GM23248 (cell line): ENCODE results near the gene PLEKHG3. TPM values are rescaled to one million over a fixed set of nuclear protein-coding genes. Genes with fewer than 3 reads are reported as not detected.

ENCODE experiments used
- DNase-seq: peaks from one replicate; pipeline ENCODE4 v3.0.0-alpha.2; 2015
- H2AFZ ChIP-seq: fragments of 200-600 bp; sonication (generic); 2 replicates; pipeline ENCODE4 v1.6.1; 2016; ENCODE audit warnings: antibody characterized with exemption
- H3F3A ChIP-seq: fragments of 200-600 bp; sonication (generic); 2 replicates; pipeline ENCODE4 v1.6.1; 2016; ENCODE audit warnings: mild to moderate bottlenecking, antibody characterized with exemption, mixed run types; ENCODE audit not compliant: insufficient read depth
- H3K27ac ChIP-seq: fragments of 200-600 bp; sonication (generic); 2 replicates; pipeline ENCODE4 v1.5.1; 2016; ENCODE audit warnings: mild to moderate bottlenecking
- H3K27me3 ChIP-seq: fragments of 200-600 bp; sonication (generic); replicated peaks from 2 replicates; pipeline ENCODE4 v1.6.1; 2016; ENCODE audit warnings: mild to moderate bottlenecking; ENCODE audit not compliant: insufficient read depth
- H3K36me3 ChIP-seq: fragments of 200-600 bp; sonication (generic); 2 replicates; pipeline ENCODE4 v1.6.1; 2016; ENCODE audit warnings: low read depth, mild to moderate bottlenecking
- H3K4me1 ChIP-seq: fragments of 200-600 bp; sonication (generic); 2 replicates; pipeline ENCODE4 v1.6.1; 2016; ENCODE audit warnings: mild to moderate bottlenecking; ENCODE audit not compliant: insufficient read depth
- H3K4me2 ChIP-seq: fragments of 200-600 bp; sonication (generic); one replicate; pipeline ENCODE4 v1.6.1; 2016; ENCODE audit warnings: mild to moderate bottlenecking; ENCODE audit not compliant: unreplicated experiment
- H3K4me3 ChIP-seq: fragments of 200-600 bp; sonication (generic); 2 replicates; pipeline ENCODE4 v1.5.1; 2016; ENCODE audit warnings: mild to moderate bottlenecking
- H3K79me2 ChIP-seq: fragments of 200-600 bp; sonication (generic); 2 replicates; pipeline ENCODE4 v1.6.1; 2016; ENCODE audit warnings: mild to moderate bottlenecking; ENCODE audit not compliant: insufficient read depth
- H3K9ac ChIP-seq: fragments of 200-600 bp; sonication (generic); 2 replicates; pipeline ENCODE4 v1.6.1; 2016; ENCODE audit warnings: mild to moderate bottlenecking
- H3K9me2 ChIP-seq: fragments of 200-600 bp; sonication (generic); 2 replicates; pipeline ENCODE4 v1.6.1; 2016; ENCODE audit warnings: mixed run types, mild to moderate bottlenecking, moderate library complexity; ENCODE audit not compliant: insufficient read depth
- H3K9me3 ChIP-seq: fragments of 200-600 bp; sonication (generic); one replicate; pipeline ENCODE4 v1.6.1; 2017; ENCODE audit warnings: low read depth
- H4K20me1 ChIP-seq: fragments of 200-600 bp; sonication (generic); 2 replicates; pipeline ENCODE4 v1.6.0; 2016; ENCODE audit not compliant: insufficient read depth
- EZH2 ChIP-seq: fragments of 200-600 bp; sonication (generic); IDR thresholded peaks from 2 replicates; pipeline ENCODE4 v1.6.1; 2018; ENCODE audit warnings: antibody characterized with exemption, mild to moderate bottlenecking; ENCODE audit not compliant: insufficient read depth, poor library complexity, severe bottlenecking
- EZH2phosphoT487 ChIP-seq: fragments of 200-600 bp; sonication (generic); IDR thresholded peaks from 2 replicates; pipeline ENCODE4 v1.6.1; 2018; ENCODE audit warnings: antibody characterized with exemption, moderate library complexity, mild to moderate bottlenecking, low read depth; ENCODE audit not compliant: insufficient read depth
- WGBS, 2 experiments: methylation state at CpG; one replicate each; pipeline ENCODE4 v1.1.6; 2015 to 2017; ENCODE audit warnings: low lambda C conversion rate in 2 of 2, low coverage in 1 of 2; ENCODE audit errors: missing lambda C conversion rate in 2 of 2; 5-methylcytosine and 5-hydroxymethylcytosine counted together
- in situ Hi-C: fragments of 300-500 bp; cut with MboI; formaldehyde crosslinking; loops from 2 replicates; pipeline ENCODE4 v1.15.0; 2020
- polyA plus RNA-seq: library from polyadenylated mRNA; unstranded; fragments of >200 nt; fragmentation: Nextera tagmentation; extraction: Ambion mirVana; gene quantifications from 2 replicates; pipeline ENCODE4 v1.2.1, GENCODE V29; 2016
- total RNA-seq: library from RNA; depleted of rRNA; stranded (reverse); fragments of >200 nt; shearing (Covaris generic); gene quantifications from 2 replicates; pipeline ENCODE4 v1.2.3, GENCODE V29; 2014

PLEKHG3 gene
- total and polyA plus RNA-seq, 2 experiments from 2014 or later = 2.1 to 6.9 TPM

- peak; percentile 52 for DNase-seq
- H3K4me1 ChIP-seq = peaks cover 38% of the 10 kb centered on the region
- in situ Hi-C loops = no loop called here
Measured at GRCh38 chr14:64760146-64760755, 56.0 kb downstream of the PLEKHG3 start.

DNA sequence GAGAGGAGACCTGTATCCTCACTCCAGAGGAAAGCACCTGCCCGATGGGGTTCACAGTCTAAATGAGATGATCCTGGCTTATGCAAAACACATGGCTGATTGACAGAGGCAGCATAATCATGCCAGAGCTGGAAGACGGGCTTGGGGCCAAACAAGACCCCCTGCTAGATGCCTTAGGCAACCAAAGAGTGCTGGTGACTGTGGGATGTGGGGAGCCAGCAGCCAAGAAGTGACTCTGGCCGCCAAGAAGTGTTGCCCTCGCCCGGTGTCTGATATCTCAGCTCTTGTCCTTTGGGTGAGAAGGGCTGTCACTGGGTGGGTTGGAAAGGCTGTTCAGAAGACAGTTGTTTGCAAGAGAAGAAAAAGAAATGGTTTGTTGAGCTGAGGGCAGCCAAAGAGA is 56.7 kb downstream of the PLEKHG3 start:
- Histone ChIP-seq H3K9me2 (no peaks in the 10 kb centered on the region), H3K27me3 (no peaks in the 10 kb centered on the region), H4K20me1 (no peaks in the 10 kb centered on the region), H2AFZ (no peak overlapping the region), H3K4me1 (peaks cover 38% of the 10 kb centered on the region), H3K79me2 (no peaks in the 10 kb centered on the region), H3K9me3 (no peaks in the 10 kb centered on the region), H3K4me2 (no peak overlapping the region), H3K27ac (no peak overlapping the region), H3K9ac (no peak overlapping the region), H3F3A (peaks cover 23% of the 10 kb centered on the region), H3K36me3 (no peaks in the 10 kb centered on the region), H3K4me3 (no peak overlapping the region)
- DNase-seq = no peak
- WGBS, 2 experiments = 60 to 63% methylated on average over 5 of the region's 5 CpGs
- TF ChIP-seq EZH2 = no peak
- no peak for TF ChIP-seq EZH2phosphoT487
- in situ Hi-C loops = no loop called here

More at GRCh38 chr14:64760146-64760755, 56.0 kb downstream of the PLEKHG3 start:
- no peak overlapping the region for H2AFZ ChIP-seq
- H3K4me2 ChIP-seq = no peak overlapping the region
- H3K27me3 ChIP-seq = no peaks in the 10 kb centered on the region
- H3K27ac ChIP-seq = no peak overlapping the region
- 61 to 63% methylated on average over 8 of the region's 8 CpGs for WGBS, 2 experiments
- H3K36me3 ChIP-seq = no peaks in the 10 kb centered on the region
- H3K9me3 ChIP-seq = no peaks in the 10 kb centered on the region
- H3K79me2 ChIP-seq = no peaks in the 10 kb centered on the region
- TF ChIP-seq EZH2 (no peak), EZH2phosphoT487 (no peak)
- H3K9ac ChIP-seq = no peak overlapping the region
- no peak overlapping the region for H3K4me3 ChIP-seq
- H4K20me1 ChIP-seq = no peaks in the 10 kb centered on the region
- peaks cover 23% of the 10 kb centered on the region for H3F3A ChIP-seq
- H3K9me2 ChIP-seq = no peaks in the 10 kb centered on the region

DNA sequence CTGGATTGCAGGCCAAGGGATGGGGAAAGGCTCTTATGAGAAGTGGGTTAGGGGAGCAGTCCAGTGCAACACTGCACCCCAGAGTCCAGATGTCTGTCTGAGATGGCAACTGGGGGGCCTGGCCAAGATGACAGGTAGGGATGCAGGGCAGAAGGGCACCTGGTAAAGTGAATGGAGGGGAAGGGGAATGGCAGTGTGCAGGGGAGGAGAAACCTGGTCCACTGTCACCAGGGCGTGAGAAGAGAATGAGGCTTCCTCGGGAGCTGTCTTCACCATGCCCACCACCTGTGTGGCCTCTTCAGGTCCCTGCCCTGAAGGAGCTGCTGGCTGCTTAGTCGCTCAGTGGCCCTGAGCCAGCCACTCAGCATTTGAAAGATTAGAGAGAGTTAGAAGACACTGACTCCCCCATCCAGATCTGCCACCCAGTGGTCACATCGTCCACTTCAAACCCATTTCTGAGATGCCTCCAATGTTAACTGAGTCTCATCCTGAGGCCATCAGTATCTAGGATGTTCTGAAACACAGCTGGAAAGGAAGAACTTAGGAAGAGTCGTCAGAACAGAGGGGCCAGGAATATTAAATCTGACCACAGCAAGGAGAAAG is 57.3 kb downstream of the PLEKHG3 start:
- H3K79me2 ChIP-seq = no peaks in the 10 kb centered on the region
- WGBS, 2 experiments = 25 to 28% methylated on average over 5 of the region's 5 CpGs
- H4K20me1 ChIP-seq = no peaks in the 10 kb centered on the region
- peak; percentile 43 for DNase-seq
- H3K36me3 ChIP-seq = no peaks in the 10 kb centered on the region
- H3K4me1 ChIP-seq = peaks cover 38% of the 10 kb centered on the region
- in situ Hi-C loops = no loop called here
- peaks cover 23% of the 10 kb centered on the region for H3F3A ChIP-seq
- H3K9ac ChIP-seq = peak overlapping the region; percentile 45
- H3K4me3 ChIP-seq = no peak overlapping the region
- H3K4me2 ChIP-seq = peak overlapping the region; percentile 80
- H3K9me2 ChIP-seq = no peaks in the 10 kb centered on the region
- no peak for TF ChIP-seq EZH2
- TF ChIP-seq EZH2phosphoT487 = no peak
- H3K27me3 ChIP-seq = no peaks in the 10 kb centered on the region
- no peak overlapping the region; the same call in 1 of the 2 replicates for H2AFZ ChIP-seq
- H3K27ac ChIP-seq = peak overlapping the region; percentile 9; the same call in 1 of the 2 replicates
- no peaks in the 10 kb centered on the region for H3K9me3 ChIP-seq

GRCh38 chr14:64762044-64763034 is 58.1 kb downstream of the PLEKHG3 start:
- Histone ChIP-seq H3K27ac (peak overlapping the region; percentile 9; the same call in 1 of the 2 replicates), H3K9me2 (no peaks in the 10 kb centered on the region), H3K4me3 (0 out of 2 replicates have a peak overlapping the region, but pooled peaks have one; percentile 6), H4K20me1 (no peaks in the 10 kb centered on the region), H3F3A (peaks cover 23% of the 10 kb centered on the region), H3K9ac (peak overlapping the region; percentile 45), H3K9me3 (no peaks in the 10 kb centered on the region), H3K4me1 (peaks cover 38% of the 10 kb centered on the region), H3K27me3 (no peaks in the 10 kb centered on the region), H3K4me2 (peak overlapping the region; percentile 80), H2AFZ (peak overlapping the region; percentile 17; the same call in 1 of the 2 replicates), H3K79me2 (no peaks in the 10 kb centered on the region), H3K36me3 (no peaks in the 10 kb centered on the region)
- in situ Hi-C loops = no loop called here
- 23 to 24% methylated on average over 19 of the region's 19 CpGs for WGBS, 2 experiments
- TF ChIP-seq EZH2 (no peak), EZH2phosphoT487 (no peak)
- peak; percentile 86 for DNase-seq
